ENCODE measurements around the gene TGM4.

The TGM4 gene

GRCh38 chr3:44874308-44874707, at the start of gene TGM4:
Gene TGM4 (plus strand): TSS chr3:44874608. CDS start chr3:44874679, 71 bp downstream.
- no peak for ATAC-seq
- TF ChIP-seq CSRNP3 (CRISPR knock-in tag; IDR thresholded peaks at IDR 0.05) (no peak), OSR1 (CRISPR knock-in tag; IDR thresholded peaks at IDR 0.05) (no peak), PPARA (CRISPR knock-in tag; IDR thresholded peaks at IDR 0.05; ENCODE audit: borderline replicate concordance) (no peak), ZNF8 (CRISPR knock-in tag; IDR thresholded peaks at IDR 0.05) (no peak), SNAI2 (CRISPR knock-in tag; IDR thresholded peaks at IDR 0.05) (no peak), ZFP3 (CRISPR knock-in tag; IDR thresholded peaks at IDR 0.05) (no peak)

- TF ChIP-seq ISL1 (CRISPR knock-in tag; IDR thresholded peaks at IDR 0.05) (peak; percentile 96), ZFP30 (CRISPR knock-in tag; IDR thresholded peaks at IDR 0.05) (no peak), ZFP3 (CRISPR knock-in tag; IDR thresholded peaks at IDR 0.05) (peak; percentile 76; the same call in 1 of the 2 replicates), ZNF70 (CRISPR knock-in tag; IDR thresholded peaks at IDR 0.05) (no peak), SNAI2 (CRISPR knock-in tag; IDR thresholded peaks at IDR 0.05) (peak; percentile 80; the same call in 1 of the 2 replicates), OSR1 (CRISPR knock-in tag; IDR thresholded peaks at IDR 0.05) (no peak), GLIS3 (CRISPR knock-in tag; IDR thresholded peaks at IDR 0.05) (peak; percentile 83; the same call in 1 of the 2 replicates), ZC3H10 (CRISPR knock-in tag; IDR thresholded peaks at IDR 0.05) (no peak), ARNTL (CRISPR knock-in tag; IDR thresholded peaks at IDR 0.05; ENCODE audit: borderline replicate concordance, low read depth) (no peak), TOX (CRISPR knock-in tag; IDR thresholded peaks at IDR 0.05; ENCODE audit: borderline replicate concordance) (no peak), ESRRG (CRISPR knock-in tag; IDR thresholded peaks at IDR 0.05) (peak; percentile 83; the same call in 1 of the 2 replicates), POU6F1 (CRISPR knock-in tag; IDR thresholded peaks at IDR 0.05; ENCODE audit: borderline replicate concordance, low read depth) (no peak), TSHZ2 (CRISPR knock-in tag; IDR thresholded peaks at IDR 0.05) (peak; percentile 91), CSDC2 (CRISPR knock-in tag; IDR thresholded peaks at IDR 0.05) (0 out of 2 replicates have a peak, but pooled peaks have one; percentile 79), PATZ1 (CRISPR knock-in tag; IDR thresholded peaks at IDR 0.05; ENCODE audit: borderline replicate concordance) (no peak), CREB5 (CRISPR knock-in tag; IDR thresholded peaks at IDR 0.05; ENCODE audit: low read depth) (peak; percentile 96), ZNF8 (CRISPR knock-in tag; IDR thresholded peaks at IDR 0.05) (no peak), TCF4 (CRISPR knock-in tag; IDR thresholded peaks at IDR 0.05; ENCODE audit: borderline replicate concordance) (peak; percentile 97), CSRNP3 (CRISPR knock-in tag; IDR thresholded peaks at IDR 0.05) (peak; percentile 91), ZNF565 (CRISPR knock-in tag; conservative IDR thresholded peaks at IDR 0.05; ENCODE audit: low read depth) (no peak), RARB (CRISPR knock-in tag; IDR thresholded peaks at IDR 0.05) (no peak), BACH2 (CRISPR knock-in tag; IDR thresholded peaks at IDR 0.05; ENCODE audit: borderline replicate concordance) (no peak), PPARA (CRISPR knock-in tag; IDR thresholded peaks at IDR 0.05; ENCODE audit: borderline replicate concordance) (no peak)
- peak; percentile 78 for ATAC-seq
These were observed 49.0 kb upstream of the TGM4 start for GRCh38 chr3:44825264-44825925.

All from SK-N-SH treated with all-trans-retinoic acid at 6 μM for 48 hours (cell line).